KMS-11 (cell line): Measurements from ENCODE around the gene NPAS2.

Experiments
- H2AFZ ChIP-seq: fragments of 200-600 bp; sonication (generic); 2 replicates; pipeline ENCODE4 v1.6.1; 2016; ENCODE audit warnings: antibody characterized with exemption, mixed run types, low read depth
- H3K27ac ChIP-seq: fragments of 200-600 bp; sonication (generic); 2 replicates; pipeline ENCODE4 v1.6.1; 2016; ENCODE audit warnings: mild to moderate bottlenecking, mixed run types
- H3K27me3 ChIP-seq: fragments of 200-600 bp; sonication (generic); 2 replicates; pipeline ENCODE4 v1.6.1; 2017; ENCODE audit warnings: mild to moderate bottlenecking, low read depth, mixed run types, moderate library complexity; ENCODE audit not compliant: insufficient read depth
- H3K36me3 ChIP-seq: fragments of 200-600 bp; sonication (generic); 2 replicates; pipeline ENCODE4 v1.6.1; 2017; ENCODE audit warnings: mild to moderate bottlenecking, mixed run types; ENCODE audit not compliant: insufficient read depth
- H3K4me1 ChIP-seq: fragments of 200-600 bp; sonication (generic); 2 replicates; pipeline ENCODE4 v1.6.1; 2016; ENCODE audit warnings: mild to moderate bottlenecking, low read depth, mixed run types; ENCODE audit not compliant: poor library complexity, severe bottlenecking
- H3K4me2 ChIP-seq: fragments of 200-600 bp; sonication (generic); 2 replicates; pipeline ENCODE4 v1.7.0; 2016; ENCODE audit warnings: mild to moderate bottlenecking, mixed run types
- H3K4me3 ChIP-seq: fragments of 200-600 bp; sonication (generic); IDR thresholded peaks from 2 replicates; pipeline ENCODE4 v1.6.1; 2017; ENCODE audit warnings: low read depth, low read length, mixed read lengths; ENCODE audit not compliant: insufficient read depth
- H3K79me2 ChIP-seq: fragments of 200-600 bp; sonication (generic); 2 replicates; pipeline ENCODE4 v1.6.1; 2016; ENCODE audit warnings: low read depth, mixed run types; ENCODE audit not compliant: insufficient read depth
- H3K9ac ChIP-seq: fragments of 200-600 bp; sonication (generic); 2 replicates; pipeline ENCODE4 v1.6.1; 2016; ENCODE audit warnings: mild to moderate bottlenecking, mixed run types
- H4K20me1 ChIP-seq: fragments of 200-600 bp; sonication (generic); 2 replicates; pipeline ENCODE4 v1.6.1; 2016; ENCODE audit warnings: mild to moderate bottlenecking, mixed run types; ENCODE audit not compliant: insufficient read depth
- CTCF ChIP-seq: fragments of 200-600 bp; sonication (generic); conservative IDR thresholded peaks from 2 replicates; pipeline ENCODE4 v1.6.1; 2017; ENCODE audit warnings: low read depth, mild to moderate bottlenecking, antibody characterized with exemption, low read length, moderate library complexity, mixed read lengths

Gene NPAS2

GRCh38 chr2:100898035-100898665 lies 78.2 kb downstream of the NPAS2 start:
- no peaks in the 10 kb centered on the region for H3K4me1 ChIP-seq
- H3K79me2 ChIP-seq = no peaks in the 10 kb centered on the region
- H4K20me1 ChIP-seq = no peaks in the 10 kb centered on the region
- no peak overlapping the region for H3K4me3 ChIP-seq
- no peak overlapping the region for H3K9ac ChIP-seq
- H3K27ac ChIP-seq = no peak overlapping the region
- no peak for TF ChIP-seq CTCF
- H3K27me3 ChIP-seq = no peaks in the 10 kb centered on the region
- no peak overlapping the region for H3K4me2 ChIP-seq
- H2AFZ ChIP-seq = no peak overlapping the region
- no peaks in the 10 kb centered on the region for H3K36me3 ChIP-seq

- Histone ChIP-seq H2AFZ (no peak overlapping the region), H3K4me1 (no peaks in the 10 kb centered on the region), H3K79me2 (no peaks in the 10 kb centered on the region), H3K27ac (no peak overlapping the region), H3K4me3 (no peak overlapping the region), H3K27me3 (no peaks in the 10 kb centered on the region), H3K9ac (no peak overlapping the region), H3K4me2 (no peak overlapping the region), H3K36me3 (no peaks in the 10 kb centered on the region), H4K20me1 (no peaks in the 10 kb centered on the region)
- TF ChIP-seq CTCF = no peak
Measured at GRCh38 chr2:100900156-100900795, 80.3 kb downstream of the NPAS2 start.

DNA sequence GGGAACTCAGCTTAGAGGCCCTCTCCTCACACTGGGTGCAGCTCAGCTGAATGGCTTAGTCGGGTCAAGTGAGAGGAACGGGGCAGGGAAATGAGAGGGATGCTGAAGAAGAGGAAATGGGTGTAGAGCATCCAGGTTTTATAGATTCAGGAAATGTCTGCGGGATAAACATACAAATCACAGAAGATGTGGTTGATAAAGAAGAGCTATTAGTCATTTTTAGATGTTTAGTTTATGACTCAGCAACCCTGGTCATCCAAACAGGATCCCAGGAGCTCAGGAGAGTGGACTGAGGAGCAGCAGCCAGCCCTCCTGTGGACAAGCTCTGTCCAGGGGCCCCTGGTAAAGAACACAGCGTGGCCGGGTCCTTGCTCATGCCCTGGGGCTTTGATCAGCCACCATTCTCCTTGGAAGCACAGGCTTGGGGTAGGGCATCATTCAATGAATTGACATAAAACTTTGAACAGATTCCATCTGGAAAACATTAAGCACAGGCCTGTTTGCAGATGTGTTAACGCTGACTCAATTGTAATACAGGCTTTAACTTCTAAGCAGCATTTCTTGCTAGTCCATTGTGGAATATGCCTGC lies 83.0 kb downstream of the NPAS2 start:
- H3K27ac ChIP-seq = no peak overlapping the region
- H3K36me3 ChIP-seq = no peaks in the 10 kb centered on the region
- no peak overlapping the region for H3K4me2 ChIP-seq
- no peak overlapping the region for H2AFZ ChIP-seq
- H3K9ac ChIP-seq = no peak overlapping the region
- no peaks in the 10 kb centered on the region for H3K4me1 ChIP-seq
- no peak for TF ChIP-seq CTCF
- no peak overlapping the region for H3K4me3 ChIP-seq
- no peaks in the 10 kb centered on the region for H3K79me2 ChIP-seq
- no peaks in the 10 kb centered on the region for H3K27me3 ChIP-seq
- H4K20me1 ChIP-seq = no peaks in the 10 kb centered on the region

DNA sequence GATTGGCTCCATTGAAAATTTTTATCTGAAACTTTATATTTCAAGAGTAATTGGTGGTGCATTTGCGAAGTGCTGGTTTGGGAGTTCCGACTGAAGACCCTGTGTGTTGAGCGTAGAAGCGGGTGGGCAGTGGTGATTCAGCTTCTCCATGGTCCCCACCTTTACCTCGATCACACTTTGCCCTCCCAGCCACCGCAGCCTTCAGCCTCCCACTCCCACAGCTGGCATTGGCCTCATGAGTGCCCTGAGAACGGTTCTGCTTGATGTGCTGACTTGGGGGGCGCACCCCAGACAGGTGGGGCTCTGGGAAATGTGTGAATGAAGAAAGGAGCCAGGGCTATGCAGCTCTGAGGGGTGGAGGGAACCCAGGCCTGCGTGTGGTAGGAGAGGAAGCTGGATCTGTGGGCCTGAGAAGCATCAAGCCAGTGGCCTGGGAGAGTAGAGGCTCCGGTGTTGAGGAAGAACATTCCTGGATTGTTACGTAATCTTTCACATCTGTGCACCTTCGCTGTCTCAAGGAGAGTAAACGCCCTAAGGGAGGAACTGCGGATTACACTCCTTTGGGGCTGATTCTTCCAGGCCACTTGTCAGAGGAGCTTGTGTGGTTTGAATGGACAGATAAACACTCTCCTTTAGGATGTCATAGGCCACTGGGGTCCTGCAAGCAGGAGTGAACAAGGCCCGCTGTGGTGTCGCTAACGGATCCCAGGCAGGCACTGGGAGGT lies 83.8 kb downstream of the NPAS2 start:
- Histone ChIP-seq H3K27ac (no peak overlapping the region), H3K36me3 (no peaks in the 10 kb centered on the region), H3K4me1 (no peaks in the 10 kb centered on the region), H3K9ac (no peak overlapping the region), H3K27me3 (no peaks in the 10 kb centered on the region), H3K4me2 (no peak overlapping the region), H3K79me2 (no peaks in the 10 kb centered on the region), H2AFZ (no peak overlapping the region), H3K4me3 (no peak overlapping the region), H4K20me1 (no peaks in the 10 kb centered on the region)
- TF ChIP-seq CTCF = no peak
